Stimulated activated CD4-positive, alpha-beta T cell treated with anti-CD3 and anti-CD28 coated beads, TNF-alpha, amount 100 ng/mL, for 24 hours (primary cell): ENCODE measurements around the gene DGKD.

ENCODE experiments used
- DNase-seq, 3 experiments: peaks; one replicate each; pipeline ENCODE4 v3.0.0-alpha.2; 2020; ENCODE audit warnings: low read depth in 3 of 3

Gene DGKD

DNA sequence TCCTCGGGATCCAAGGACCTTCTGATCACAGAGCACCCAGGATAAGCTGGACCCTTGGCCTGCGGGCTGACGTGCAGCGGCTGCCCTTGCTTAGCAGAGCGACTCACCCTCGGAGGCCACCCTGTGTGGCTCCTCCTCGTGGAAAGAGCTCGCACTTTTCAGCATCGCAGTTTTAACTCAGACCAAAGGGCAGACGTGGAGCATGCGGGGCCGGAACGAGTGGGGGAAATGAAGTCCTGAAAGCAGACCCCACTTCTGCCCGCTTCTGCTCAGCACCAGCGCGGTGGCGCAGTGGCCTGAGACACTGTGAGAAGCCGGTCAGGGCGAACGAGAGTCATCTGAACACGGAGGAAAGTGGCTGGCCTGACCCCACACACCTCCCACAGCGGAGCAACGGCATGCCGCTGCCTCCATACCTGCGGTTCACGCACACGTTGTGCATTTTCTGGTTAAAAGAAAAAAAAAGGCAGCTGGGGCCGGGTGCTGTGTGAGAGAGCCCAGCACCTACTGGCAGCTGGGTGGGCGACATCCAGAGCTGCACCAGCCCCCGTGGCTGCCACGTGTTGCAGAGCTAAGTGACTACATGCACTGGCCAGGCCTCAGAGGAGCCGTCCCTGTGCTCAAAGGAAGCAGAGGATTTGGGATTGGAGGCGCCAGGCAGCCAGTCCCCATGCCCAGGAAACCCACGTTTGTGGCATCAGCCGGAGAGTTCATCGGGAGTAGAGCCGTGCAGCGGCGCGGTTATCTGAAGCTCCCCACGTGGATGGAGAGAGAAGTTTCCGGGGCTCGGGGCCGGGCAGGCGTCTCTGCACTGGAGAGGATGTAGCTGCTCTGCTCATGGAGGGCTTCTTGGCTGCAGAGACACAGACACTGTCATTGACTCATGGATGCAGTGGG lies 122.6 kb downstream of the DGKD start:
- DNase-seq = no peak

- no peak for DNase-seq
Observed at GRCh38 chr2:233477548-233478433, 123.5 kb downstream of the DGKD start.

- no peak for DNase-seq
Observed at GRCh38 chr2:233479616-233480489, 125.6 kb downstream of the DGKD start.

- DNase-seq = no peak
Observed at GRCh38 chr2:233480490-233481202, 126.4 kb downstream of the DGKD start.

GRCh38 chr2:233481368-233482142 lies 127.3 kb downstream of the DGKD start:
- DNase-seq = no peak

DNA sequence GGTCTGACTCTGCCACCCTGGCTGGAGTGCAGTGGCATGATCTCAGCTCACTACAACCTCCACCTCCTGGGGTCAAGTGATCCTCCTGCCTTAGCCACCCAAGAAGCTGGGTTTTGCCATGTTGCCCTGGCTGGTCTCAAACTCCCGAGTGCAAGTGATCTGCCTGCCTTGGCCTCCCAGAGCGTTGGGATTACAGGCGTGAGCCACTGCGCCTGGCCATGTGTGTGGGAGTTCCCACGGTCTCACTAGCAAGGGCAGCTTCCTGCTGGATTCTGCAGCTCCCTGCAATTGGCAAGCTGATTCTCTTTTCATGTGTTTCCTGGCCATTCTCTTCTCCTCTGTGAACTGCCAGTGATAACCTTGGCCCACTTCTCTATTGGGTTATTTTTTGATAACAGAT lies 128.3 kb downstream of the DGKD start:
- DNase-seq = no peak

DNA sequence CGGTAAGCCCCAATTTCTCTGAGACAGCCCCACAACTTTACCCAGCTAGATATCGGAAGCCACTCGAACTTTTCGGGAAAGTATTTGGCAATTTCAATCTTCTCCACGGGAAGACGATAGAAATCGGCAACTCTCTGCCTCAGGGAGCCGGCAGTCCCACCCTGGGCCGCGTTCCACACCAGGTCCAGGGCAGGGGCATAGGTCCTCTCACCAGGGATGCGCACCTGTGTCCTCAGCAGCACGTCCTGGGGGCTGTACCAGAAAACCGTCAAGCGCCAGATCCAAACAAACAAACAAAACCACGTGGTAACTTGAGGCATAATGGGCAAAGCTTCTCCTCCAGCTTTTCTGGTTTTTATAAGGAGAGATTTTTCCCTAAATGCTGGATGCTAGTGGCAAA lies 131.4 kb downstream of the DGKD start:
- no peak for DNase-seq

DNA sequence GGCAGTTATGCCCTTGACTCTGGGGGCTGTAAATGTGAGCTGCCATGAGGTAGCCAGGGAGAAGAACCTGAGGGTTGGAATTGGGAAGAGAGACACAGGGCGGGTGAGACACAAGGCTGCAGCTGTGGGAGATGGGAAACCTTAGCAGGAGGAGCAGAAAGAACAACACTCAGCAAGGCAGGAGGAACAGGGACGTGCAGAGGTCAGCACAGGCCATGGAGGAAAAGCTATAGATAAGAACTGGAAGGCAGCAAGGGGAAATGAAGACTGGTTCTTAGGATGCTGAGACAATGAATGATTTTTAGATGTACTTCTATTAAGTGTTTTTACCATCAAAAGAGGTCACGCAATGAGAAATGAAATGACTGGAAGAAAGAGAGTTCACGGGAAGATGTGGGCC lies 132.1 kb downstream of the DGKD start:
- no peak for DNase-seq

- no peak for DNase-seq
Observed at GRCh38 chr2:233486778-233487552, 132.7 kb downstream of the DGKD start.

GRCh38 chr2:233487748-233488345 lies 133.6 kb downstream of the DGKD start:
- no peak for DNase-seq

- DNase-seq = no peak
Observed at GRCh38 chr2:233489143-233489542, 134.8 kb downstream of the DGKD start.

GRCh38 chr2:233489666-233490065 lies 135.4 kb downstream of the DGKD start:
- DNase-seq = no peak

- DNase-seq = no peak
Observed at GRCh38 chr2:233490831-233491230, 136.5 kb downstream of the DGKD start.

GRCh38 chr2:233491326-233491725 lies 137.0 kb downstream of the DGKD start:
- no peak for DNase-seq

GRCh38 chr2:233492078-233492477 lies 137.8 kb downstream of the DGKD start:
- DNase-seq = no peak

DNA sequence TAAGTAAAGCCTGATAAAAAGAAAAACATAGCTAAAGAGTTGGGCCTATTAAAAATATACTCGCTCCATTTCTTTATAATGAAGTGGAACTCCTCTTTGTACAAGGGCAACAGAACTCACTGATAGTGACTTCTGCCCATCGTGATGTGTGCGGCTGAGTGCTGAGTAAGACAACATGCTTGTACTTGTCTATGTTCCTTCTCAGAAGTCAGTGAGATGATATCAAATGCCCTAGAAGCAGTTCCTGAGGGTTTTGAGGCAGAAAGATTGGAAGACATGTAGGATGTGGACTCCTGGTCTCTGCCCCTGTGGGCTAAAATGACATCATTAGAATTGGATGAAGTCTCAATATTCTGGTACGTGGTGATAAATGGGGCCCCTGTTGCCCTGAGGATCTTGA lies 138.5 kb downstream of the DGKD start:
- no peak for DNase-seq

GRCh38 chr2:233495503-233496496 lies 141.5 kb downstream of the DGKD start:
- DNase-seq = no peak

DNA sequence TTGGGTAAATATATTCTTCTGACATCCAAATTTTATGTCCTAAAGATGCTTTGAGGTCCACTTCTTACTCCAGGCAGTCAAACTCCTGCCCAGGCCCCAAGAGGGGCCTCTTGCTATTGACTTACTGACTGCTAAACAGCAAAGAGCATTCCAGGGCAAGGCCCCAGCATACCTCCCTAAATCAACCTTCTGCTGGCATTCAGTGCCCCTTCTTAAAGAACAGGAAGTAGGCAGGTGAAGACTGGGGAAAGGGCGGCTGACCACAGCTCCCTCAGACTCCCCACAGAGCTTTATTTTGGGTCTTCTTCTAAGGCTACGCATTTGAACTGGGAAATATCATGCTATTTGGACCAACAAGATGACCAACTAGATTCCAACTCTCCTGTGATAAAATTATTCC lies 143.4 kb downstream of the DGKD start:
- DNase-seq = no peak
